Spleen (tissue), 11 donors: Measurements from ENCODE around the gene KANSL1. TPM values are rescaled to one million over a fixed set of nuclear protein-coding genes. Genes with fewer than 3 reads are reported as not detected.
A peak's percentile ranks its signal among the peaks of the same experiment; 100 is the strongest.

Source experiments
- DNase-seq: peaks from one replicate; pipeline ENCODE4 v3.0.0-alpha.2; 2020
- H3K27ac ChIP-seq, 8 donors: fragments of 200-600 bp; sonication (generic) in 7 of 8; 1 replicate in 4 of 8; 2 replicates in 4 of 8; pipeline versions ENCODE4 v1.5.0 to v1.8.0; 2016 to 2021; ENCODE audit warnings: inconsistent platforms in 4 of 8, mild to moderate bottlenecking in 4 of 8, moderate library complexity in 1 of 8
- H3K27me3 ChIP-seq, 7 donors: fragments of 200-600 bp; sonication (generic) in 6 of 7; replicated peaks in 1 of 7; 1 replicate in 4 of 7; 2 replicates in 3 of 7; pipeline versions ENCODE4 v1.5.0 to v1.8.0; 2016 to 2021; ENCODE audit warnings: inconsistent platforms in 3 of 7, mild to moderate bottlenecking in 1 of 7
- H3K36me3 ChIP-seq, 6 donors: fragments of 200-600 bp; sonication (generic) in 5 of 6; 1 replicate in 4 of 6; 2 replicates in 2 of 6; pipeline versions ENCODE4 v1.5.0 to v1.8.0; 2016 to 2021; ENCODE audit warnings: inconsistent platforms in 2 of 6
- H3K4me1 ChIP-seq, 6 donors: fragments of 200-600 bp; sonication (generic) in 5 of 6; 1 replicate in 3 of 6; 2 replicates in 3 of 6; pipeline versions ENCODE4 v1.5.0 to v1.8.0; 2016 to 2021; ENCODE audit warnings: inconsistent platforms in 3 of 6
- H3K4me3 ChIP-seq, 8 donors: fragments of 200-600 bp; sonication (generic) in 7 of 8; 1 replicate in 4 of 8; 2 replicates in 4 of 8; pipeline versions ENCODE4 v1.5.0 to v1.8.0; 2016 to 2021; ENCODE audit warnings: inconsistent platforms in 4 of 8, mild to moderate bottlenecking in 4 of 8, moderate library complexity in 2 of 8
- H3K9me3 ChIP-seq, 8 donors: fragments of 200-600 bp; sonication (generic) in 7 of 8; 1 replicate in 4 of 8; 2 replicates in 4 of 8; pipeline versions ENCODE4 v1.5.0 to v1.8.0; 2016 to 2021; ENCODE audit warnings: inconsistent platforms in 4 of 8
- POLR2A ChIP-seq, 3 donors: fragments of 450-650 bp; IDR thresholded peaks; one replicate each; pipeline ENCODE4 v1.5.1; 2017; ENCODE audit warnings: antibody characterized with exemption in 3 of 3, mild to moderate bottlenecking in 1 of 3
- POLR2AphosphoS5 ChIP-seq, 3 donors: sonication (generic); formaldehyde crosslinking; IDR thresholded peaks; one replicate each; pipeline ENCODE4 v1.5.1; 2017; ENCODE audit warnings: antibody characterized with exemption in 3 of 3
- WGBS, 5 donors: extraction: QIAGEN DNeasy Blood & Tissue Kit in 3 of 5; methylation state at CpG; one replicate each; pipeline versions ENCODE4 v1.1.5 to v1.1.7; 2013 to 2018; 5-methylcytosine and 5-hydroxymethylcytosine counted together
- intact Hi-C: fragments of 100-400 bp; cut with DNase I; formaldehyde crosslinking; loops from one replicate; pipeline ENCODE4 v1.15.0; 2023; ENCODE audit warnings: low total_unique reads
- polyA plus RNA-seq, 3 donors: library from polyadenylated mRNA; stranded (reverse); fragments of 200-250 nt; gene quantifications; one replicate each; pipeline ENCODE4 v1.2.1, GENCODE V29; 2013
- total RNA-seq, 7 donors: library from RNA; depleted of rRNA in 3 of 7; stranded (reverse); fragments of >200 nt in 3 of 7; fragmentation: NEBNext Ultra II Directional in 4 of 7; extraction: Animal tissue kit (Norgen Biotek cat#: 25700) in 4 of 7; gene quantifications; one replicate each; pipeline versions ENCODE4 v1.1.0 to v1.2.1, GENCODE V29; 2016 to 2021
- TF ChIP-seq, protein P1 (sequence below), 11 experiments: fragments of 200-600 bp in 7 of 11; fragments of 450-650 bp in 4 of 11; sonication (generic) in 4 of 11; IDR thresholded peaks in 8 of 11; conservative IDR thresholded peaks in 3 of 11; 1 replicate in 7 of 11; 2 replicates in 4 of 11; pipeline versions ENCODE4 v1.4.0 to v1.8.0; 2016 to 2021; ENCODE audit warnings: antibody characterized with exemption in 11 of 11, inconsistent platforms in 4 of 11, mild to moderate bottlenecking in 1 of 11
- donor health status: healthy with polysubstance abuse.
- donor health status: DM: no; HTN: no; CAD: no; lungs with moderate emphysema.
- donor health status: DM: no; HTN: no; CAD: no.
- donor health status: Bipolar disorder and iron deficiency.
- donor health status: healthy.
- donor health status: DM: no; HTN: no; CAD: no.
- donor health status: DM: yes; HTN: yes; CAD: no.

KANSL1 gene
- total and polyA plus RNA-seq, 10 donors: 10.9 to 173 (median 116) TPM

DNA sequence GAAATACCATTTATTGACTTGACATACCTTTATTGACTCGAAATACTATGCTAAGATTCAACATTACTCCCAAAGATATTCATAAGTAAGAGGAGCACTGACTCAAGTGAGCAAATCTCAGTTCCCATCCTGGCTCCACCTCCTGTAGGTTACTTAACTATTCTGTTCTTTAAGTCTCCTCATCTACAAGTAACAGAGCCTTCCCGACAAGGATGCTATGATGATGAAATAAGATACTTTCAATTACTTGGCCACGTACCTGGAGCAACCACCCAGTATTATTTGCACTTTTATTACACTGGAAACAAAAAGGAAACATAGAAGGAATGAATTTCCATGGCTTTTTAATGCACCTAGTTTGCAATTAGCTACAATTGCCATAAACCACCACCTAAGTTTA is 16.3 kb downstream of the KANSL1 start:
- Histone ChIP-seq H3K9me3 (no peaks in the 10 kb centered on the region), H3K27ac (no peak overlapping the region), H3K4me1 (peaks cover 63 to 99% (median 91%) of the 10 kb centered on the region in 6 donors), H3K27me3 (no peaks in the 10 kb centered on the region), H3K36me3 (peaks cover 0 to 4% (median under 1%) of the 10 kb centered on the region in 6 donors), H3K4me3 (no peak overlapping the region)
- no peak for DNase-seq
- intact Hi-C loops: no loop called here
- TF ChIP-seq, protein P1, sequence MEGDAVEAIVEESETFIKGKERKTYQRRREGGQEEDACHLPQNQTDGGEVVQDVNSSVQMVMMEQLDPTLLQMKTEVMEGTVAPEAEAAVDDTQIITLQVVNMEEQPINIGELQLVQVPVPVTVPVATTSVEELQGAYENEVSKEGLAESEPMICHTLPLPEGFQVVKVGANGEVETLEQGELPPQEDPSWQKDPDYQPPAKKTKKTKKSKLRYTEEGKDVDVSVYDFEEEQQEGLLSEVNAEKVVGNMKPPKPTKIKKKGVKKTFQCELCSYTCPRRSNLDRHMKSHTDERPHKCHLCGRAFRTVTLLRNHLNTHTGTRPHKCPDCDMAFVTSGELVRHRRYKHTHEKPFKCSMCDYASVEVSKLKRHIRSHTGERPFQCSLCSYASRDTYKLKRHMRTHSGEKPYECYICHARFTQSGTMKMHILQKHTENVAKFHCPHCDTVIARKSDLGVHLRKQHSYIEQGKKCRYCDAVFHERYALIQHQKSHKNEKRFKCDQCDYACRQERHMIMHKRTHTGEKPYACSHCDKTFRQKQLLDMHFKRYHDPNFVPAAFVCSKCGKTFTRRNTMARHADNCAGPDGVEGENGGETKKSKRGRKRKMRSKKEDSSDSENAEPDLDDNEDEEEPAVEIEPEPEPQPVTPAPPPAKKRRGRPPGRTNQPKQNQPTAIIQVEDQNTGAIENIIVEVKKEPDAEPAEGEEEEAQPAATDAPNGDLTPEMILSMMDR (IDR thresholded peaks at IDR 0.05 in 8 of 11, conservative IDR thresholded peaks at IDR 0.05 in 3 of 11): no peak
- TF ChIP-seq POLR2A (IDR thresholded peaks at IDR 0.05) (no peak), POLR2AphosphoS5 (IDR thresholded peaks at IDR 0.05) (no peak)
- WGBS, 5 donors: 67 to 88% (median 83%) methylated on average over 3 of the region's 3 CpGs

DNA sequence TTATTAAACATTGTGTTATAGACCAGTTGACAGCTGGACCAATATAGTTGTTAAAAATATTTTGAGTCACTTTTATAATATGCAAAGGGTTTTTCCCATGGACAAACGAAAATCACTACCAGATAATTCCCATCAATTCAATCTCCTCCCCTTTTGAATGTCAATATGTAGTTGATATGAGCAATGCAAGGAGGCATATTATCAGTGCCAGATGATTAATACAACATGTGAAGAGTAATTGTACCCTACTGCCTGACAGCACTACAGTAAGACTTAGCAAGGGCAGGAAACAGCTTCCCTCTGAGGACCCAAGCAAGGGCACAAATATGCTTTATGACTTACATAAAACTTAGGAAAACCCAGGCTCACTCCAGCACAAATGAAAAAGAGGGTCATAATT is 17.3 kb downstream of the KANSL1 start:
- TF ChIP-seq, protein P1 (IDR thresholded peaks at IDR 0.05 in 8 of 11, conservative IDR thresholded peaks at IDR 0.05 in 3 of 11): no peak
- no peak for TF ChIP-seq POLR2AphosphoS5 (IDR thresholded peaks at IDR 0.05)
- 29 to 74% (median 54%) methylated on average over 1 of the region's 1 CpG for WGBS, 5 donors
- Histone ChIP-seq H3K9me3 (no peaks in the 10 kb centered on the region), H3K27ac (peak overlapping the region in 1 of 8 donors; percentile 1), H3K4me1 (peaks cover 60 to 99% (median 87%) of the 10 kb centered on the region in 6 donors), H3K36me3 (peaks cover 0 to 15% (median 12%) of the 10 kb centered on the region in 6 donors), H3K27me3 (no peaks in the 10 kb centered on the region), H3K4me3 (no peak overlapping the region)
- no peak for DNase-seq
- intact Hi-C loops: no loop called here

DNA sequence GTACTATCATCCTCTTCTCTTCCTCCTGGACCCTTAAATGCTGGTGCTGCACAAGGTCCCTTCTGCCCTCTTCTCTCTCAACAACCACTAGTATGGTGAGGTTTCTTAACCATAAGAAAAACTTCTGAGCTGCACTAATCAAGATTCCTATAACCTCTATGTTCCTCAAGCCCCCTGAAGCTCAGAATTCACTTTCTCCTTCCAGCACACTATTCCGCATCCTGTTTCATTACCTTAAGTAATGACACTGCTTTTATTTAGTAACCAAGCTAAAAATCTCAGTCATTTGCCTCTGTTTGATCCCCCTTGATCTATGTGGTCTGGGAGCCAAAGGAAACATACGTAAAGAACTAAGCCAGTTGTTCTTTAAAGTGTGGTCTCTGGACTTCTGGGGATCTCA is 20.1 kb downstream of the KANSL1 start:
- H3K9me3 ChIP-seq: no peaks in the 10 kb centered on the region
- TF ChIP-seq, protein P1 (IDR thresholded peaks at IDR 0.05 in 8 of 11, conservative IDR thresholded peaks at IDR 0.05 in 3 of 11): no peak
- TF ChIP-seq POLR2A (IDR thresholded peaks at IDR 0.05) (no peak), POLR2AphosphoS5 (IDR thresholded peaks at IDR 0.05) (no peak)
- DNase-seq: no peak
- peaks cover 42 to 99% (median 84%) of the 10 kb centered on the region in 6 donors for H3K4me1 ChIP-seq
- H3K27me3 ChIP-seq: no peaks in the 10 kb centered on the region
- peaks cover 0 to 42% (median 27%) of the 10 kb centered on the region in 6 donors for H3K36me3 ChIP-seq
- 88 to 95% (median 90%) methylated on average over 2 of the region's 2 CpGs for WGBS, 5 donors
- no peak overlapping the region for H3K4me3 ChIP-seq
- intact Hi-C loops: no loop called here
- H3K27ac ChIP-seq: no peak overlapping the region

DNA sequence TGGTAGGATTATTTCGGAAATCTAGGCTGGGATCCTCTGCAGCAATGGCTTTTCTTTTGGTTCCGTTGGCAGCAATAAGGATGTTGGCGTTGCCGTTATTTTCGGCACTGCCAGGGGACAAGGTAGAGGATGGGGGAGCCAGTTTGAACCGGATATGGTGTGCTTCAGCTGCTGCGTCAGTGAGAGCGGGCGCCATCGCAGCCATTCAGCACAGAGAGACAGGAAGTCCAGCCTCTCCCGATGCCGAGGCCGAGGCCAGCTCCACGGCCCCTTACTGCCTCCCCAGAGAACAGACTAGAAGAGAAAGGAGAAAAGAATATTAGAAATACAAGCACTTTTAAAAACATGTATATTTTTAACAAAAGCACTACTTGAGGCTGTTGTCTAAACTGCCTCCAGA is 21.3 kb downstream of the KANSL1 start:
- intact Hi-C loops: no loop called here
- no peak for DNase-seq
- 81 to 89% (median 86%) methylated on average over 14 of the region's 14 CpGs for WGBS, 5 donors
- peaks cover 0 to 45% (median 28%) of the 10 kb centered on the region in 6 donors for H3K36me3 ChIP-seq
- no peak overlapping the region for H3K4me3 ChIP-seq
- peak overlapping the region in 1 of 8 donors; percentile 18 for H3K27ac ChIP-seq
- TF ChIP-seq POLR2A (IDR thresholded peaks at IDR 0.05) (no peak), POLR2AphosphoS5 (IDR thresholded peaks at IDR 0.05) (peak in 2 of 3 donors; percentile 27 to 44)
- TF ChIP-seq, protein P1 (IDR thresholded peaks at IDR 0.05 in 8 of 11, conservative IDR thresholded peaks at IDR 0.05 in 3 of 11): no peak
- peaks cover 38 to 99% (median 84%) of the 10 kb centered on the region in 6 donors for H3K4me1 ChIP-seq
- H3K9me3 ChIP-seq: no peaks in the 10 kb centered on the region
- no peaks in the 10 kb centered on the region for H3K27me3 ChIP-seq
